ENCODE measurements around the gene TGFBR2. TPM values are rescaled to one million over a fixed set of nuclear protein-coding genes. Genes with fewer than 3 reads are reported as not detected.

Gene TGFBR2
- total RNA-seq, 4 donors from 2014 or later, result 120 to 418 (median 218) TPM

GRCh38 chr3:30577788-30578187, 28.6 kb upstream of the TGFBR2 start:
- Histone ChIP-seq H3K9me3 (no peaks in the 10 kb centered on the region), H3K27ac (no peak overlapping the region), H3K36me3 (no peaks in the 10 kb centered on the region), H3K4me3 (replicated peaks in 1 of 3) (no peak overlapping the region), H3K27me3 (no peaks in the 10 kb centered on the region), H3K4me1 (no peaks in the 10 kb centered on the region)
- TF ChIP-seq CTCF (IDR thresholded peaks at IDR 0.05), result no peak
- no peak for TF ChIP-seq POLR2A (IDR thresholded peaks at IDR 0.05)
- intact Hi-C loops (cut with DNase I), result no loop called here
- DNase-seq, result no peak

GRCh38 chr3:30578479-30578878, 27.9 kb upstream of the TGFBR2 start:
- 84 to 93% methylated on average over 4 of the region's 4 CpGs for WGBS, 2 donors
- Histone ChIP-seq H3K4me1 (no peaks in the 10 kb centered on the region), H3K27ac (no peak overlapping the region), H3K4me3 (replicated peaks in 1 of 3) (no peak overlapping the region), H3K27me3 (no peaks in the 10 kb centered on the region), H3K9me3 (no peaks in the 10 kb centered on the region), H3K36me3 (no peaks in the 10 kb centered on the region)
- no peak for DNase-seq
- no peak for TF ChIP-seq POLR2A (IDR thresholded peaks at IDR 0.05)
- TF ChIP-seq CTCF (IDR thresholded peaks at IDR 0.05), result no peak
- intact Hi-C loops (cut with DNase I), result no loop called here

- DNase-seq, result no peak
- 98% methylated on average over 4 of the region's 4 CpGs for WGBS, 2 donors
- Histone ChIP-seq H3K4me3 (replicated peaks in 1 of 3) (no peak overlapping the region), H3K9me3 (no peaks in the 10 kb centered on the region), H3K36me3 (no peaks in the 10 kb centered on the region), H3K27me3 (no peaks in the 10 kb centered on the region), H3K27ac (no peak overlapping the region), H3K4me1 (no peaks in the 10 kb centered on the region)
- TF ChIP-seq CTCF (IDR thresholded peaks at IDR 0.05) (no peak), POLR2A (IDR thresholded peaks at IDR 0.05) (no peak)
- intact Hi-C loops (cut with DNase I), result no loop called here
Measured at GRCh38 chr3:30578986-30579579, 27.3 kb upstream of the TGFBR2 start.

GRCh38 chr3:30581067-30581585, 25.3 kb upstream of the TGFBR2 start:
- Histone ChIP-seq H3K27ac (no peak overlapping the region), H3K9me3 (no peaks in the 10 kb centered on the region), H3K4me3 (replicated peaks in 1 of 3) (no peak overlapping the region), H3K27me3 (no peaks in the 10 kb centered on the region), H3K36me3 (no peaks in the 10 kb centered on the region), H3K4me1 (no peaks in the 10 kb centered on the region)
- WGBS, 2 donors, result 88 to 95% methylated on average over 15 of the region's 15 CpGs
- intact Hi-C loops (cut with DNase I), result no loop called here
- TF ChIP-seq CTCF (IDR thresholded peaks at IDR 0.05) (no peak), POLR2A (IDR thresholded peaks at IDR 0.05) (no peak)
- DNase-seq, result no peak

- Histone ChIP-seq H3K9me3 (no peaks in the 10 kb centered on the region), H3K4me1 (no peaks in the 10 kb centered on the region), H3K4me3 (replicated peaks in 1 of 3) (no peak overlapping the region), H3K27me3 (no peaks in the 10 kb centered on the region), H3K36me3 (no peaks in the 10 kb centered on the region), H3K27ac (no peak overlapping the region)
- DNase-seq, result no peak
- intact Hi-C loops (cut with DNase I), result no loop called here
- TF ChIP-seq POLR2A (IDR thresholded peaks at IDR 0.05) (no peak), CTCF (IDR thresholded peaks at IDR 0.05) (no peak)
- 91% methylated on average over 2 of the region's 2 CpGs for WGBS, 2 donors
Measured at GRCh38 chr3:30581982-30582381, 24.4 kb upstream of the TGFBR2 start.
